ENCODE results near the gene MEAK7.
"Not testable (repeated sequence)": the region's sequence is repeated elsewhere in the genome, so short reads cannot be mapped to it uniquely, and the experiment has no call there.

The MEAK7 gene

DNA sequence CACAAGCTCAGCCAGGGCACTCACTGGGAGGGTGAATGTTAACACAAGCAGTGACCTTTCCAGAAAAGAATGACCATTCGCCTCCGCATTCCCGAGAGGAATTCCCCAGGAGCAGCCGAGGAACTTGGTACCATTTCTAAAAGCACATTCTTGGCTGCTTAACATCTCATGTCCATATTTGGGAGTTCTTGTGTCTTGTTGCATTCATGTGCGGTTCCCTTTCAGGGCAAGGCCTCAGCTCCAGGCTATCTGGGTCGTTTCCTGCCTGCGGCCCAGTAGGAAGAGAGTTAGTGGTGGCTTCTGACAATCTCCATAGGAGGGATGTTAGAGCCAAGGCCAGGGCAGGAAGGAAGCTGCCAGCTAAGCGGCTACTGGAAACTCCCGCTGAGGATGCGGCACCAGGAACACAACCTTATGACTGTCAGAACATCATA is 27.8 kb upstream of the MEAK7 start:
- DNase-seq, result no peak

DNA sequence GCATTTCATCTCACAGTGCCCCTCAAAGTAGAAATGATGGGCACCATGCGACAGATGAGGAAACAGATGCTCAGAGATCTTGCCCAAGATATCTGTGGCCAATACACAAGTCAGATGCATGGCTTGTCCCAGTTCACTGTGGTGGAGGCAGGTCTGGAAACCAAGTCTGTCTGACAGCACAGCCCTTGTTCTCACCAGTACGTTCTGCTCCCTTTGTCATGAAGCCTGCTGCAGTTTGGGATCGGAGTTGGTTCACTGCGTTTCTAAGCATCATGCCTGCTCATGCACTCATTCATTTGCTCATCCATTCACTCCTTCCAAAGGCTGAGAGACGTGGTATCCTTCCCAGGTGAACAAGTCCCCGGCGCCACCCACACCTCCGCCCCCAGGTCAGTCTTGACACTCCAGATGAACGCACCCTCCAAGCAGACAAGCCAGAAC is 27.2 kb upstream of the MEAK7 start:
- DNase-seq, result no peak

- DNase-seq, result no peak
Observed at GRCh38 chr16:84530590-84530989, 26.1 kb upstream of the MEAK7 start.

GRCh38 chr16:84529607-84530006 is 25.1 kb upstream of the MEAK7 start:
- no peak for DNase-seq

DNA sequence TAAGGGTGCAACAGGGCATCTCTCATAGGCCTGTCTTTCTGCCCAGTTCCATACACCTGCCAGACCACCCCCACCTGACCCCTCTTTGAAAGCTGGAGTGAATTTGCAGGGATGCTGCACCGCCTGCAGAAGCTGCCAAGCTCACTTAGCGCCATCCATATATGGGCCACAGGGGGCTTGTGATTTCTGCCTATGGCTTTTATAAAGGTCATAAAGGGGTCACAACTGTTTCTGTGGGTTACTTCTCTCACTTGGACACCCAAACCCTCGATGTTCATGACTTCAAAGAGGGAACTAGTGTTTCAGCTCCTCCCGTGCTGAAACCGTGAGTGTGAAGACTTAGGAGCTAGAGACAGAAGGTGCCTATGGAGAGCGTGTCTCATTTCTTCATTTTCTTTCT is 23.9 kb upstream of the MEAK7 start:
- no peak for DNase-seq

DNA sequence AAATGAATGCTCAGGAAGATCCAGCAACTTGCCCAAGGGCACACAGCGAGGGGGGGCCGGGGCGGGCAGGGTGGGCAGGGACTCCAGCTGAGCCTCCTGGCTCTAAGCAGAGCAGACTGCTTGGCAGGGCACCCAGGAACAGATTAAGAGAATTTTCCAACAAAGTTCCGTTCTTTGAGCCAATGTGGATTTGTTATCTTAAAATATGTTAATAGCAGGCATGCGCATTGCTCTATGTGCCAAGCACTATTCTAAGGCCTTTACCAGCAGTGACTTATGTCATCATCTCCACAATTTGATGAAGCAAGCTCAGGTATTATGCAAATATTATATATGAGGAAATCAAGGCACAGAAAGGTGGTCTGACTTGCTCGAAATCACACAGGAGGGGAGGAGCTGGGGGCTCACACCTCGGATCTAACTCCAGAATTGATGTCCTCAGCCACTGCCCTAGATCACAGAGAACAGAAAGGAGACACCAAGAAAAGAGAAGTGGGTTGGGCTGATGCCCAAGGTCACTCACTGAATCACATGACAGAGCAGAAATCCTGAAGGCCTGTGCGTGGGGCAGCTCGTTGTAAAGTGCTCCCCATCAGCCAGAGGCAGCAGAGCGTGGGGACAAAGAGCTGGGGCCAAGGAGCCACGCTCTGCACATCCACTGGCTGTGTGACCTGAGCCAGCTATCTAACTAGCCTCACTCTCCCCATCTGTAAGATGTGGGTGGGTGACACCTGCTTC is 23.2 kb upstream of the MEAK7 start:
- no peak for DNase-seq

DNA sequence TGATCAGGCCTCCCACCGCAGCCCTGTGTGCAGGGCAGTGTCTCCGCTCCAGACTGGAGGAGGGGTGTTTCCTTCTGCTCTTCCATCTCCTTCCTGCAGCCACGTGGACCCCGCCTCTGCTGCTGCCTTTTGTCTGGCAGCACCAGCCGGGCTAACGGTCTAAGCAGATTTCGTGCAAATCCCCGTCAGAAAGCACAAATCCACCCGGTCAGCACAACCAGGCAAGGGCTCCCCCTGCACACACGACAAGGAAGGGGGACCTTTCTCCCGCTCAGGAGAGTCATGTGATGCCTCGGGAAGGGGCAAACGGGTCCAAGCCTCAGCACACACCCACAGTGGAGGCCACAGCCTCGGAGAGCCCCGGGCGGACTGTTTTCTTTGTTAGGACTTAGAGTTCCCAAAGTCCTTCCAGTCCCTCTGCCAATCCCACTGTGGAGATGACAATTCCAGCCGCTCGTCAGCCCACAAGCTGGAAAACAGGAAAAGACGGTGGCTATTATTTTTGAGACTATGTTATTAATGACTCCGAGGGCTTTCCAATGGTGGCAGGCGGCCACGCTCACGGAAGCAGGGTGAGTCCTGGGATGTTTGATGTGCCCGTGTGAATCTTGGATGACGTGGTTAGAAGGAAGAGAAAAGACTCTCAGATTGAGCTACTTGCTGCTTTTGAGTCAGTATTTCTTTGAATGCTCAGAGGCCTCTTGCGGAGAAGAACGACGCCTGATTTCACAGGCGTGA is 22.5 kb upstream of the MEAK7 start:
- peak; percentile 37 for DNase-seq

GRCh38 chr16:84524941-84525581 is 20.6 kb upstream of the MEAK7 start:
- DNase-seq, result not testable (repeated sequence)

DNA sequence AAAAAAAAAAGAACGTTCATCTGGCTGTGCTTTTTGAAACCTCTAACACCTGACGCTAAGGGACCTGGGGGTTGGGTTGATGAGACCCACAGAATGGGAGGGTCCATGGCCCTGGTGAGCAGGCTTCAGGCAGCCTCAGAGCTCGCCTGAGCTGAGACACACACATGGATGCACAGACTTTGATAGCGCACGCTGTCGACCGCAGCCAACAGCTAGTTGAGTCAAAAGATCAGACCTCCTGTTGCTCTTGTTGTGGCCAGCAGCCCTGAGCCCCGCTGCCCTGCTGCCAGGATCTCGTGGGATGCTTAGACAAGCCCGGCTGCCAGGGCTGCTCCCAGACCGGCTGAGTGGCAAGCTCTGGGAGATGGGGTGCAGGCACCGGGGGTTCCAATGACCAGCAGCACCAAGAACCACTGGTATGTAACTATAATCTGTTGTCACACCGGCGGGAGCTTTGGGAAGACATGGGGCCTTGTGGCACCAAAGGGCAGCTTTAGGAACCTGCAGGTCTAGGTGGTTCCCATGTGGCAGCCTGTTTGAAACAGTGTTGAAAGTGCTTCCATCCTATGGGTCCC is 20.0 kb upstream of the MEAK7 start:
- no peak for DNase-seq

- no peak for DNase-seq
Observed at GRCh38 chr16:84521497-84521770, 17.0 kb upstream of the MEAK7 start.

- DNase-seq, result peak; percentile 100
Observed at GRCh38 chr16:84520725-84521496, 16.5 kb upstream of the MEAK7 start.

GRCh38 chr16:84519855-84520254 is 15.4 kb upstream of the MEAK7 start:
- no peak for DNase-seq

DNA sequence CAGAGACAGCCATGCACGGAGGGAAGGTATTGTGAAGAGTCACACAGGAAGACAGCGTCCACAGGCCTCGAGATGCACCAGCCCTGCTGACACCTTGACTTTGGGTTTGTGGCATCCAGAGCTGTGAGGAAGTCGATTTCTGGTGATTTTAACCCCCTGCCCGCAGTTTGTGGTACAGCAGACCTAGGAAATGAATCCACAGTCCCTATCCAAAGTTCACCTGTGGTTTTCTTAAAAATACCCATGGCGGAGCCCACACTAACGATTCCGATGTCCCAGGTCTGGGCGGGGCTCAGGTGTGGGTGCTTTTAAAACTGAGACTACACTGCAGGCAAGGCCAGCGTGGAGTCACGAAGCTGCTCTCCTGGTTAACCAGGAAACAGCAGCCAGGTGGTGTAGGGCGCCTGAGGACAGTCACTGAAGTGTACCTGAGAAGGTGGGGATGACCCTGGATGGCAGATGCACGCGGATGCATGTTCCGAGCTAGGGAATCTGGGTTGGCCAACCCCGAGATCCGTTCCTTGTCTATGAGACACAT is 14.4 kb upstream of the MEAK7 start:
- peak; percentile 87 for DNase-seq

DNA sequence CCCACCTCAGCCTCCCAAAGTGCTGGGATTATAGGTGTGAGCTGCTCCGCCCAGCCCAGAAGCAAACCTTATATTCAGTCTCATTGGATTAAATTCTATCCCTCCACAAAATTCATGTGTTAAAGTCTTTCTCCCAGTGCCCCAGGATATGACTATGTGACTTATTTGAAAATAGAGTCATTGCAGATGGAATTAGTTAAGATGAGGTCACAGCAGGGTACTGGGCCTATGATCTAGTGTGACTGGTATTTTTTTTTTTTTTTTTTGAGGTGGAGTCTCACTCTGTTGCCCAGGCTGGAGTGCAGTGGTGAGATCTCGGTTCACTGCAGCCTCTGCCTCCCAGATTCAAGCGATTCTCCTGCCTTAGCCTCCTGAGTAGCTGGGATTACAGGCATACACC is 13.8 kb upstream of the MEAK7 start:
- not testable (repeated sequence) for DNase-seq

- no peak for DNase-seq
Observed at GRCh38 chr16:84517366-84517765, 12.9 kb upstream of the MEAK7 start.

- DNase-seq, result peak; percentile 78
Observed at GRCh38 chr16:84514874-84515835, 10.7 kb upstream of the MEAK7 start.

DNA sequence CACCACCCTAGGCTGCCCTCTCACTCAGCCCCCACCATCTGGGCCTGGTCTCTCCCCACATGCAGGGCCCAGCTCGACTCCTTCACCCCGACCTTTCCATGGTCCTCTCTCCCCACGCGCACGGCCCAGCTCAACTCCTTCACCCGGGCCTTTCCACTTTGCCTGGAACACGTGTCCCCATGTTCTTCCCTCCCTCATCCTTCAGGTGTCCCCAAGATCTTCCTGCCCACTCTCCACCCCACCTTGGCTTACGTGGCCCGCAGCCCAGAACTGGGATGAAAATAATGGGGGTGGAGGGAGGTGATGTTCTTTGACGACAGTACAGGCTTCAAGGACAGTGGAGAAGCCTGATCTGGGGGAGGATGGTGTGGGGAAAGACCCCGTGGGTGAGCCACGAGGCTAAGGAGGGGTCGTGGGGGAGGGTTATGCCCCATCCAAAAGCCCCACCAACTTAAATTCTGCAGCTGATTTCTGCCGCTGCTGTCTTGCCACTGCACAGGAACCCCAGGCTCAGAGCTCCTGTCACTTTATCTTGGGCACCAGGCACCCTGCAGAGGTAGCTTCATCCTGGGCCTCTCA is 9.9 kb upstream of the MEAK7 start:
- DNase-seq, result no peak

DNA sequence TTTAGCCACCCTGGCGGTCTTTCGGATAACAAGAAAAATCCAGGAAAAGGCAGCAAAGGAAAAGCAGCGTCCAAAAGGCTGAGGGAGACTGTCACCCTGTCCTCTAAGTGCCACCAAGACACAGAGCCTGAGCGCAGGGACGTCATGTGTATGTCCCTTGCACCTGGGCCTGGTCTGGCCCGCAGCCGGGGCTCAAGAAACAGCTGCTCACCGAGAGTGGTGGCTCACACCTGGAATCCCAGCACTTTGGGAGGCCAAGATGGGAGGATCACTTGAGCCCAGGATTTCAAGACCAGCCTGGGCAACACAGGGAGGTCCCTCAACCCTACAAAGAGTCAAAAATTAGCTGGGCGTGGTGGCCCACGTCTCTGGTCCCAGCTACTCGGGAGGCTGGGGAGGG is 9.2 kb upstream of the MEAK7 start:
- DNase-seq, result no peak

DNA sequence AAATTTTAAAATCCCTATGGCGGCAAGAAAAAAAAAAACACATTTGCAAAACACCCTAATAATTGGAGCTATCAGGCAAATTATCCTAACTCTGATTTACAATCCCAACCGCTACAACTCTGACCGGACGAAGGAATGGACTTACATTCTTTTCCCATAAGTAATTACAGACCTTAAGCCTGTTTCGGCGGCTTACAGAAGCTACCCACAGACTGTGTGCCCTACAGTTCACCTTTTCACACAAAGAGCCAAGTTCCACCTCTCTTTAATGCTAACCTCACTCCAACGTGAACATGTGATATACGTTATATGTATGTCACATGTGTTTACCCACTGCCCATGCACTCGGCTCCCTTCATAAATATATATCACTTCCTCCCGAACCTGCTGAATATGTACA is 8.7 kb upstream of the MEAK7 start:
- no peak for DNase-seq

GRCh38 chr16:84511831-84512230 is 7.4 kb upstream of the MEAK7 start:
- no peak for DNase-seq

- peak; percentile 83 for DNase-seq
Observed at GRCh38 chr16:84511180-84511800, 6.8 kb upstream of the MEAK7 start.
